K562 (cell line): ENCODE results near the gene PRSS35. TPM values are rescaled to one million over a fixed set of nuclear protein-coding genes. Genes with fewer than 3 reads are reported as not detected.

Experiments used
- ATAC-seq: fragments of 200-7000 bp; cut with Tn5 transposase; 3 replicates; pipeline ENCODE4 v1.9.1; 2020; ENCODE audit warnings: moderate library complexity
- BruUV-seq: library from RNA; stranded (reverse); fragments of 400-500 nt; replicated peaks from 2 replicates; lab custom pipeline; 2021; lab: Mats Ljungman, UMichigan
- CTCF ChIA-PET: fragments of 300-600 bp; formaldehyde crosslinking; extraction: SDS; loops from one replicate; lab custom pipeline; 2021; ENCODE audit warnings: low intra/inter-chr PET ratio; lab: Yijun Ruan, JAX
- POLR2A ChIA-PET: fragments of 300-600, 350-650 bp; sonication (Branson Sonifier 250); formaldehyde crosslinking; extraction: SDS; loops from one replicate; lab custom pipeline; 2021; ENCODE audit warnings: antibody characterized with exemption, inconsistent platforms; lab: Yijun Ruan, JAX
- DNase-seq, 4 experiments: peaks; one replicate each; pipeline versions ENCODE4 v3.0.0 to v3.0.0-alpha.2; 2011 to 2018; ENCODE audit warnings: low spot score in 3 of 4, mixed read lengths in 3 of 4; ENCODE audit errors: extremely low read depth in 1 of 4
- FAIRE-seq: peaks from 2 replicates; lab custom pipeline; 2011; peaks lifted over from hg19 to GRCh38; lab: Jason Lieb, UNC
- H2AFZ ChIP-seq: 2 replicates; pipeline ENCODE4 v1.6.0; 2011; ENCODE audit warnings: low read depth, low read length, control low read depth, inconsistent platforms
- H3K27ac ChIP-seq: fragments of 200-600 bp; 3 replicates; pipeline ENCODE4 v1.8.0; 2011; ENCODE audit warnings: low read depth, mild to moderate bottlenecking, control low read depth, inconsistent platforms, low read length, moderate library complexity, mixed read lengths; ENCODE audit errors: extremely low read depth
- H3K27me3 ChIP-seq, 2 experiments: fragments of 300-600 bp in 1 of 2; 2 replicates in 1 of 2; 3 replicates in 1 of 2; pipeline versions ENCODE4 v1.6.0 to v1.8.0; 2011; ENCODE audit warnings: inconsistent platforms in 2 of 2, low read length in 2 of 2, mild to moderate bottlenecking in 1 of 2, mixed read lengths in 1 of 2, moderate library complexity in 1 of 2; ENCODE audit not compliant: control insufficient read depth in 2 of 2, insufficient read depth in 2 of 2
- H3K36me3 ChIP-seq: fragments of 300-600 bp; 3 replicates; pipeline ENCODE4 v1.8.0; 2011; ENCODE audit warnings: mild to moderate bottlenecking, low read length, inconsistent platforms; ENCODE audit not compliant: control insufficient read depth, insufficient read depth
- H3K4me1 ChIP-seq, 2 experiments: fragments of 200-600 bp in 1 of 2; replicated peaks in 1 of 2; 2 replicates in 1 of 2; 3 replicates in 1 of 2; pipeline versions ENCODE4 v1.5.1 to v1.8.0; 2011; ENCODE audit warnings: inconsistent platforms in 2 of 2, low read length in 2 of 2, mild to moderate bottlenecking in 1 of 2, mixed read lengths in 1 of 2, moderate library complexity in 1 of 2; ENCODE audit not compliant: control insufficient read depth in 2 of 2, insufficient read depth in 2 of 2
- H3K4me2 ChIP-seq: 2 replicates; pipeline ENCODE4 v1.6.1; 2011; ENCODE audit warnings: low read length, control low read depth, inconsistent platforms, mixed read lengths; ENCODE audit not compliant: insufficient read depth
- H3K4me3 ChIP-seq: fragments of 200-600 bp; sonication (generic), shearing (Covaris generic); 2 replicates; pipeline ENCODE4 v1.5.1; 2016; ENCODE audit warnings: control low read depth, inconsistent platforms
- H3K79me2 ChIP-seq: fragments of 200-600 bp; 3 replicates; pipeline ENCODE4 v1.8.0; 2011; ENCODE audit warnings: low read length, inconsistent platforms; ENCODE audit not compliant: control insufficient read depth, insufficient read depth
- H3K9ac ChIP-seq, 2 experiments: 2 replicates each; pipeline versions ENCODE4 v1.6.0 to v1.6.1; 2011; ENCODE audit warnings: low read depth in 2 of 2, low read length in 2 of 2, control low read depth in 1 of 2, inconsistent platforms in 1 of 2, mild to moderate bottlenecking in 1 of 2, mixed read lengths in 1 of 2; ENCODE audit not compliant: insufficient read depth in 1 of 2
- H3K9me1 ChIP-seq: one replicate; pipeline ENCODE4 v1.6.0; 2011; ENCODE audit warnings: inconsistent platforms, mild to moderate bottlenecking, low read length, moderate library complexity; ENCODE audit not compliant: control insufficient read depth, insufficient read depth
- H3K9me3 ChIP-seq: replicated peaks from 2 replicates; pipeline ENCODE4 v1.5.1; 2011; ENCODE audit warnings: low read depth, low read length, inconsistent platforms; ENCODE audit not compliant: control insufficient read depth, insufficient read depth
- H4K20me1 ChIP-seq: replicated peaks from 2 replicates; pipeline ENCODE4 v1.6.1; 2011; ENCODE audit warnings: low read length, inconsistent platforms, mixed read lengths; ENCODE audit not compliant: control insufficient read depth, insufficient read depth
- CREB3 ChIP-seq: fragments of 450-650 bp; conservative IDR thresholded peaks from 2 replicates; pipeline ENCODE4 v1.6.1; 2016; ENCODE audit warnings: missing genetic modification characterization, low read depth, mild to moderate bottlenecking, missing compliant biosample characterization, moderate library complexity
- CSDE1 ChIP-seq, 2 experiments: fragments of 450-650 bp; IDR thresholded peaks; 2 replicates each; pipeline ENCODE4 v1.6.1; 2016; ENCODE audit warnings: mild to moderate bottlenecking in 1 of 2
- ELF4 ChIP-seq: fragments of 450-650 bp; formaldehyde crosslinking; IDR thresholded peaks from 2 replicates; pipeline ENCODE4 v1.4.0; 2022; ENCODE audit warnings: missing genetic modification characterization
- HMG20A ChIP-seq: fragments of 450-650 bp; formaldehyde crosslinking; conservative IDR thresholded peaks from 2 replicates; pipeline ENCODE4 v1.4.0; 2020; ENCODE audit warnings: mild to moderate bottlenecking, mixed read lengths
- PHF21A ChIP-seq: fragments of 450-650 bp; IDR thresholded peaks from 2 replicates; pipeline ENCODE4 v1.6.1; 2017; ENCODE audit warnings: low read depth, borderline replicate concordance
- PTTG1 ChIP-seq: fragments of 450-650 bp; IDR thresholded peaks from 2 replicates; pipeline ENCODE4 v1.6.1; 2016; ENCODE audit warnings: low read depth, mild to moderate bottlenecking, missing genetic modification characterization, missing compliant biosample characterization
- RFX5 ChIP-seq: IDR thresholded peaks from 2 replicates; pipeline ENCODE4 v1.6.1; 2011; ENCODE audit warnings: low read depth, mild to moderate bottlenecking, improper control_type of control experiment, low read length
- SRSF3 ChIP-seq: fragments of 200-400 bp; formaldehyde crosslinking; IDR thresholded peaks from 2 replicates; pipeline ENCODE4 v1.6.1; 2016; ENCODE audit warnings: mild to moderate bottlenecking, low read length, moderate library complexity; ENCODE audit not compliant: insufficient read depth
- SRSF7 ChIP-seq: fragments of 200-400 bp; formaldehyde crosslinking; optimal IDR thresholded peaks from 2 replicates; pipeline ENCODE3; 2017; ENCODE audit warnings: mild to moderate bottlenecking, low read depth, low read length
- TARDBP ChIP-seq: fragments of 450-650 bp; IDR thresholded peaks from 2 replicates; pipeline ENCODE4 v1.6.1; 2016
- WGBS: fragments of 100-300 bp; shearing (Covaris generic); methylation state at CpG from one replicate; pipeline ENCODE4 v1.1.6; 2016; ENCODE audit warnings: low coverage, mixed read lengths; ENCODE audit not compliant: insufficient coverage; ENCODE audit errors: missing lambda C conversion rate; 5-methylcytosine and 5-hydroxymethylcytosine counted together
- in situ Hi-C: fragments of 300-500 bp; cut with MboI; formaldehyde crosslinking; loops from 4 replicates; pipeline ENCODE4 v1.15.0; 2018; ENCODE audit warnings: inconsistent platforms, mixed read lengths
- intact Hi-C: fragments of 100-400 bp; cut with micrococcal nuclease; formaldehyde crosslinking; loops from 2 replicates; pipeline ENCODE4 v1.14.2; 2022
- polyA plus RNA-seq, 8 experiments: library from polyadenylated mRNA; depleted of rRNA in 4 of 8; stranded (reverse) in 5 of 8; unstranded in 3 of 8; fragments of >200 nt; fragmentation: Nextera tagmentation in 2 of 8; fragmentation: Illumina TruSeq in 1 of 8; extraction: Ambion mirVana in 2 of 8; extraction: Trizol in 1 of 8; gene quantifications; 2 replicates each; pipeline versions ENCODE4 v1.2.1 to v1.2.3, GENCODE V29; 2011 to 2014; ENCODE audit warnings: inconsistent platforms in 1 of 8, missing spikeins in 1 of 8
- total RNA-seq, 7 experiments: library from RNA; depleted of rRNA in 6 of 7; stranded (reverse); fragments of >200 nt in 6 of 7; fragmentation: Illumina TruSeq in 2 of 7; extraction: Trizol in 2 of 7; gene quantifications; 2 replicates each; pipeline versions ENCODE4 v1.2.1 to v1.2.3, GENCODE V29; 2011 to 2021; ENCODE audit warnings: low replicate concordance in 1 of 7

The PRSS35 gene
- total and polyA plus RNA-seq, 9 of the 15 experiments (the other 6 are each of a cell fraction or from before 2014, with no cell fraction given), result not detected

GRCh38 chr6:83479389-83479788 lies 32.9 kb upstream of the PRSS35 start:
- ATAC-seq, result no peak
- intact Hi-C loops, result no loop called here
- no peak overlapping the region for H3K27ac ChIP-seq
- H3K9ac ChIP-seq, result no peak overlapping the region
- no peak for DNase-seq
- H3K4me3 ChIP-seq, result no peak overlapping the region
- in situ Hi-C loops, result no loop called here
- BruUV-seq, result no TSS peak
- H3K9me3 ChIP-seq, result no peaks in the 10 kb centered on the region
- 0% methylated on average over 1 of the region's 1 CpG for WGBS
- no peaks in the 10 kb centered on the region for H4K20me1 ChIP-seq
- H2AFZ ChIP-seq, result no peak overlapping the region
- no peak for FAIRE-seq
- ChIA-PET POLR2A (interaction anchor here (0.7 kb wide), 1 partner anchor 865 kb away, joined by 3 read pairs; no protein-coding TSS in a partner anchor), CTCF (no interaction called here)
- H3K4me2 ChIP-seq, result no peak overlapping the region
- no peaks in the 10 kb centered on the region for H3K79me2 ChIP-seq
- peaks cover 2% of the 10 kb centered on the region in 2 experiments; a peak in 2 of 5 replicates for H3K27me3 ChIP-seq
- H3K36me3 ChIP-seq, result no peaks in the 10 kb centered on the region
- no peaks in the 10 kb centered on the region for H3K4me1 ChIP-seq
- H3K9me1 ChIP-seq, result no peaks in the 10 kb centered on the region
- TF ChIP-seq SRSF3 (no peak), TARDBP (no peak), ELF4 (CRISPR knock-in tag) (no peak), HMG20A (CRISPR knock-in tag) (no peak), CREB3 (no peak), PHF21A (no peak), SRSF7 (no peak), RFX5 (no peak), PTTG1 (tag) (no peak), CSDE1 (IDR thresholded peaks at IDR 0.05) (no peak)
